Activated naive CD4-positive, alpha-beta T cell treated with anti-CD3 and anti-CD28 coated beads for 36 hours (primary cell): ENCODE results near the gene POU6F1. TPM values are rescaled to one million over a fixed set of nuclear protein-coding genes. Genes with fewer than 3 reads are reported as not detected.
A peak's percentile ranks its signal among the peaks of the same experiment; 100 is the strongest.
"Not testable (repeated sequence)": the region's sequence is repeated elsewhere in the genome, so short reads cannot be mapped to it uniquely, and the experiment has no call there.

ENCODE experiments used
- CTCF ChIA-PET: fragments of 350-600 bp; sonication (Branson Sonifier 250); formaldehyde crosslinking; loops from one replicate; lab custom pipeline; 2021; ENCODE audit warnings: antibody characterized with exemption; lab: Charles Lee
- DNase-seq: peaks from one replicate; pipeline ENCODE4 v3.0.0-alpha.2; 2020
- H3K27ac Mint-ChIP-seq: one replicate; pipeline ENCODE4 v1.8.0; 2021; ENCODE audit warnings: mild to moderate bottlenecking, mixed read lengths
- H3K27me3 Mint-ChIP-seq: one replicate; pipeline ENCODE4 v1.8.0; 2021; ENCODE audit warnings: low read depth, mixed read lengths
- H3K36me3 Mint-ChIP-seq: one replicate; pipeline ENCODE4 v1.8.0; 2021; ENCODE audit warnings: low read depth, mixed read lengths
- H3K4me1 Mint-ChIP-seq: one replicate; pipeline ENCODE4 v1.8.0; 2021; ENCODE audit warnings: low read depth, mixed read lengths
- H3K4me3 Mint-ChIP-seq: one replicate; pipeline ENCODE4 v1.8.0; 2021; ENCODE audit warnings: mild to moderate bottlenecking, moderate library complexity, mixed read lengths
- H3K9me3 Mint-ChIP-seq: one replicate; pipeline ENCODE4 v1.8.0; 2021; ENCODE audit warnings: mixed read lengths
- intact Hi-C: fragments of 100-400 bp; cut with micrococcal nuclease; formaldehyde crosslinking; loops from one replicate; pipeline ENCODE4 v1.15.1; 2023
- total RNA-seq, 2 experiments: library from RNA; stranded (reverse); gene quantifications; one replicate each; pipeline ENCODE4 v1.2.3, GENCODE V29; 2021

The POU6F1 gene
- total RNA-seq, 2 experiments from 2014 or later: 7.8 TPM

- H3K9me3 Mint-ChIP-seq, H3K27me3 Mint-ChIP-seq, DNase-seq, H3K27ac Mint-ChIP-seq, H3K4me1 Mint-ChIP-seq, H3K36me3 Mint-ChIP-seq, intact Hi-C loops, H3K4me3 Mint-ChIP-seq: not testable (repeated sequence)
- CTCF ChIA-PET: interaction anchor here (0.7 kb wide), 1 partner anchor 1605 kb away, joined by 5 read pairs; no protein-coding TSS in a partner anchor
These were observed 9.2 kb upstream of the POU6F1 start for GRCh38 chr12:51227112-51227511.

GRCh38 chr12:51225771-51226170 lies 7.9 kb upstream of the POU6F1 start:
- no peak for DNase-seq
- no peaks in the 10 kb centered on the region for H3K4me1 Mint-ChIP-seq
- H3K4me3 Mint-ChIP-seq: no peak overlapping the region
- intact Hi-C loops: no loop called here
- no peak overlapping the region for H3K27ac Mint-ChIP-seq
- H3K27me3 Mint-ChIP-seq: no peaks in the 10 kb centered on the region
- H3K36me3 Mint-ChIP-seq: no peaks in the 10 kb centered on the region
- CTCF ChIA-PET: no interaction called here
- H3K9me3 Mint-ChIP-seq: no peaks in the 10 kb centered on the region

GRCh38 chr12:51225234-51225633 lies 7.4 kb upstream of the POU6F1 start:
- intact Hi-C loops: no loop called here
- H3K27me3 Mint-ChIP-seq: no peaks in the 10 kb centered on the region
- no peak overlapping the region for H3K27ac Mint-ChIP-seq
- no peaks in the 10 kb centered on the region for H3K9me3 Mint-ChIP-seq
- CTCF ChIA-PET: no interaction called here
- no peak for DNase-seq
- no peaks in the 10 kb centered on the region for H3K4me1 Mint-ChIP-seq
- H3K36me3 Mint-ChIP-seq: no peaks in the 10 kb centered on the region
- no peak overlapping the region for H3K4me3 Mint-ChIP-seq

- Mint-ChIP-seq H3K4me1 (no peaks in the 10 kb centered on the region), H3K27ac (no peak overlapping the region), H3K9me3 (no peaks in the 10 kb centered on the region), H3K27me3 (no peaks in the 10 kb centered on the region), H3K36me3 (no peaks in the 10 kb centered on the region), H3K4me3 (no peak overlapping the region)
- intact Hi-C loops: no loop called here
- no peak for DNase-seq
- CTCF ChIA-PET: no interaction called here
These were observed 6.8 kb upstream of the POU6F1 start for GRCh38 chr12:51224625-51225024.

- no peaks in the 10 kb centered on the region for H3K36me3 Mint-ChIP-seq
- no peaks in the 10 kb centered on the region for H3K9me3 Mint-ChIP-seq
- H3K4me1 Mint-ChIP-seq: peaks cover 11% of the 10 kb centered on the region
- no peak overlapping the region for H3K4me3 Mint-ChIP-seq
- H3K27me3 Mint-ChIP-seq: no peaks in the 10 kb centered on the region
- intact Hi-C loops: no loop called here
- no peak overlapping the region for H3K27ac Mint-ChIP-seq
- DNase-seq: no peak
- CTCF ChIA-PET: no interaction called here
These were observed 4.6 kb upstream of the POU6F1 start for GRCh38 chr12:51222461-51222860.

GRCh38 chr12:51219857-51220256 lies 2.0 kb upstream of the POU6F1 start:
- H3K4me1 Mint-ChIP-seq: peaks cover 15% of the 10 kb centered on the region
- not testable (repeated sequence) for H3K27ac Mint-ChIP-seq, H3K27me3 Mint-ChIP-seq, H3K4me3 Mint-ChIP-seq, DNase-seq, H3K9me3 Mint-ChIP-seq, H3K36me3 Mint-ChIP-seq
- CTCF ChIA-PET: interaction anchor here (0.8 to 1.1 kb wide), 2 partner anchors 48 to 121 kb away, joined by 3 to 4 read pairs; no protein-coding TSS in a partner anchor
- intact Hi-C loops: loop anchor here (2.0 to 10.0 kb wide), 2 partner anchors 137 to 455 kb away; partner anchors contain the start of genes ATF1 and CSRNP2

GRCh38 chr12:51219322-51219721 lies 1.5 kb upstream of the POU6F1 start:
- intact Hi-C loops: loop anchor here (2.0 to 10.0 kb wide), 2 partner anchors 137 to 455 kb away; partner anchors contain the start of genes ATF1 and CSRNP2
- peak overlapping the region; percentile 10 for H3K27ac Mint-ChIP-seq
- H3K4me3 Mint-ChIP-seq: peak overlapping the region; percentile 30
- no peaks in the 10 kb centered on the region for H3K27me3 Mint-ChIP-seq
- no peaks in the 10 kb centered on the region for H3K9me3 Mint-ChIP-seq
- H3K36me3 Mint-ChIP-seq: no peaks in the 10 kb centered on the region
- no peak for DNase-seq
- CTCF ChIA-PET: no interaction called here
- H3K4me1 Mint-ChIP-seq: peaks cover 15% of the 10 kb centered on the region

GRCh38 chr12:51218607-51219161 lies 822 bp upstream of the POU6F1 start:
- CTCF ChIA-PET: interaction anchor here (0.6 to 1.4 kb wide), 5 partner anchors 11 to 233 kb away, joined by 3 to 6 read pairs (median 3); no protein-coding TSS in a partner anchor
- Mint-ChIP-seq H3K4me3 (peak overlapping the region; percentile 75), H3K4me1 (peaks cover 15% of the 10 kb centered on the region), H3K27ac (peak overlapping the region; percentile 84), H3K9me3 (no peaks in the 10 kb centered on the region), H3K36me3 (no peaks in the 10 kb centered on the region), H3K27me3 (no peaks in the 10 kb centered on the region)
- intact Hi-C loops: loop anchor here (1.0 to 10.0 kb wide), 6 partner anchors 20 to 818 kb away; partner anchors contain the start of genes ATF1, CSRNP2, DAZAP2 and LARP4
- DNase-seq: no peak

- Mint-ChIP-seq H3K4me3 (peak overlapping the region; percentile 75), H3K4me1 (peaks cover 15% of the 10 kb centered on the region), H3K9me3 (no peaks in the 10 kb centered on the region), H3K36me3 (no peaks in the 10 kb centered on the region), H3K27me3 (no peaks in the 10 kb centered on the region), H3K27ac (no peak overlapping the region)
- DNase-seq: peak; percentile 54
- CTCF ChIA-PET: interaction anchor here (0.7 to 1.8 kb wide), 8 partner anchors 12 to 232 kb away, joined by 3 to 8 read pairs (median 4); partner anchors contain the start of gene LETMD1
- intact Hi-C loops: loop anchor here (10.0 kb wide), 1 partner anchor 453 kb away; the partner anchor contains the start of gene ATF1
These were observed 512 bp downstream of the POU6F1 start for GRCh38 chr12:51217133-51217967.

- H3K27me3 Mint-ChIP-seq: no peaks in the 10 kb centered on the region
- H3K9me3 Mint-ChIP-seq: no peaks in the 10 kb centered on the region
- H3K27ac Mint-ChIP-seq: peak overlapping the region; percentile 53
- H3K36me3 Mint-ChIP-seq: no peaks in the 10 kb centered on the region
- intact Hi-C loops: loop anchor here (10.0 kb wide), 1 partner anchor 452 kb away; the partner anchor contains the start of gene ATF1
- CTCF ChIA-PET: interaction anchor here (1.2 to 1.8 kb wide), 2 partner anchors 31 to 169 kb away, joined by 4 to 8 read pairs; partner anchors contain the start of gene LETMD1
- no peak for DNase-seq
- H3K4me3 Mint-ChIP-seq: peak overlapping the region; percentile 57
- peaks cover 15% of the 10 kb centered on the region for H3K4me1 Mint-ChIP-seq
These were observed 1.2 kb downstream of the POU6F1 start for GRCh38 chr12:51216642-51217041.

GRCh38 chr12:51214895-51215294 lies 3.0 kb downstream of the POU6F1 start:
- CTCF ChIA-PET: no interaction called here
- no peak for DNase-seq
- Mint-ChIP-seq H3K9me3 (no peaks in the 10 kb centered on the region), H3K27ac (no peak overlapping the region), H3K27me3 (no peaks in the 10 kb centered on the region), H3K4me1 (peaks cover 15% of the 10 kb centered on the region), H3K36me3 (no peaks in the 10 kb centered on the region), H3K4me3 (no peak overlapping the region)
- intact Hi-C loops: loop anchor here (10.0 kb wide), 1 partner anchor 450 kb away; the partner anchor contains the start of gene ATF1
